HG03025 (cell line): Measurements from ENCODE around the gene SQSTM1.

Experiments
- ATAC-seq: cut with Tn5 transposase; IDR thresholded peaks from one replicate; pipeline ENCODE4 v1.9.1; 2021; ENCODE audit warnings: mild to moderate bottlenecking, moderate library complexity; ENCODE audit not compliant: unreplicated experiment, low FRiP score

SQSTM1 gene

GRCh38 chr5:179805070-179805528 lies 15.6 kb upstream of the SQSTM1 start:
- ATAC-seq = no peak

GRCh38 chr5:179805529-179806249 lies 15.0 kb upstream of the SQSTM1 start:
- peak; percentile 20 for ATAC-seq

- peak; percentile 65 for ATAC-seq
Observed at GRCh38 chr5:179806250-179807048, 14.3 kb upstream of the SQSTM1 start, which contains the start of gene MGAT4B. Gene MGAT4B (minus strand): TSS chr5:179806866. CDS start chr5:179806583, 283 bp downstream.

- ATAC-seq = no peak
Observed at GRCh38 chr5:179812135-179812825, 8.4 kb upstream of the SQSTM1 start.

- no peak for ATAC-seq
Observed at GRCh38 chr5:179812997-179813607, 7.6 kb upstream of the SQSTM1 start.

GRCh38 chr5:179814090-179814489 lies 6.6 kb upstream of the SQSTM1 start:
- no peak for ATAC-seq

GRCh38 chr5:179815491-179816249 lies 5.0 kb upstream of the SQSTM1 start:
- no peak for ATAC-seq

GRCh38 chr5:179816401-179816795 lies 4.3 kb upstream of the SQSTM1 start:
- no peak for ATAC-seq

- ATAC-seq = no peak
Observed at GRCh38 chr5:179816796-179817469, 3.8 kb upstream of the SQSTM1 start.

GRCh38 chr5:179817470-179817840 lies 3.2 kb upstream of the SQSTM1 start:
- no peak for ATAC-seq

GRCh38 chr5:179817890-179818745 lies 2.6 kb upstream of the SQSTM1 start:
- no peak for ATAC-seq

- peak; percentile 41 for ATAC-seq
Observed at GRCh38 chr5:179818746-179819295, 1.9 kb upstream of the SQSTM1 start.

- ATAC-seq = peak; percentile 17
Observed at GRCh38 chr5:179819296-179820126, 1.2 kb upstream of the SQSTM1 start.

GRCh38 chr5:179820127-179820482 lies 600 bp upstream of the SQSTM1 start:
- no peak for ATAC-seq

GRCh38 chr5:179821298-179822058 lies 773 bp downstream of the SQSTM1 start:
- ATAC-seq = peak; percentile 42

- ATAC-seq = no peak
Observed at GRCh38 chr5:179822059-179822432, 1.3 kb downstream of the SQSTM1 start.
